Kidney (tissue), 14 donors: ENCODE measurements around the gene ZNF594. TPM values are rescaled to one million over a fixed set of nuclear protein-coding genes. Genes with fewer than 3 reads are reported as not detected.
"Not testable (repeated sequence)": the region's sequence is repeated elsewhere in the genome, so short reads cannot be mapped to it uniquely, and the experiment has no call there.

ENCODE experiments used
- DNase-seq, 5 donors: peaks; one replicate each; pipeline ENCODE4 v3.0.0-alpha.2; 2013 to 2020
- FAIRE-seq: peaks from 2 replicates; lab custom pipeline; 2012; peaks lifted over from hg19 to GRCh38; lab: Jason Lieb, UNC
- H3K27ac ChIP-seq, 2 donors: one replicate each; pipeline ENCODE4 v1.7.0; 2013; ENCODE audit warnings: low read depth in 2 of 2, low read length in 2 of 2, inconsistent platforms in 1 of 2
- H3K27me3 ChIP-seq: one replicate; pipeline ENCODE4 v1.7.1; 2013; ENCODE audit warnings: low read length, inconsistent platforms; ENCODE audit not compliant: control insufficient read depth, insufficient read depth
- H3K36me3 ChIP-seq, 3 donors: one replicate each; pipeline versions ENCODE4 v1.7.0 to v1.7.1; 2013; ENCODE audit warnings: low read length in 3 of 3, control low read depth in 1 of 3, inconsistent platforms in 1 of 3; ENCODE audit not compliant: insufficient read depth in 3 of 3, control insufficient read depth in 2 of 3
- H3K4me1 ChIP-seq, 3 donors: one replicate each; pipeline versions ENCODE4 v1.7.0 to v1.7.1; 2013; ENCODE audit warnings: low read length in 3 of 3, inconsistent platforms in 1 of 3, low read depth in 1 of 3; ENCODE audit not compliant: control insufficient read depth in 2 of 3, insufficient read depth in 2 of 3
- H3K4me3 ChIP-seq, 3 donors: one replicate each; pipeline versions ENCODE4 v1.7.0 to v1.8.1; 2013; ENCODE audit warnings: low read length in 3 of 3, control low read depth in 1 of 3, inconsistent platforms in 1 of 3
- H3K9ac ChIP-seq, 3 donors: one replicate each; pipeline versions ENCODE4 v1.7.0 to v1.7.1; 2013; ENCODE audit warnings: low read length in 3 of 3, control low read depth in 1 of 3, inconsistent platforms in 1 of 3
- H3K9me3 ChIP-seq, 3 donors: one replicate each; pipeline versions ENCODE4 v1.7.0 to v1.7.1; 2013; ENCODE audit warnings: low read length in 3 of 3, control low read depth in 1 of 3, inconsistent platforms in 1 of 3; ENCODE audit not compliant: control insufficient read depth in 2 of 3, insufficient read depth in 1 of 3
- intact Hi-C: fragments of 100-400 bp; cut with DNase I; formaldehyde crosslinking; loops from one replicate; pipeline ENCODE4 v1.11.1; 2022
- polyA plus RNA-seq: library from polyadenylated mRNA; stranded (reverse); fragments of 350-450 nt; fragmentation: Illumina TruSeq; extraction: RNeasy Lipid Tissue Mini Kit (QIAGEN cat#74804); gene quantifications from one replicate; pipeline ENCODE4 v1.2.3, GENCODE V29; 2014; ENCODE audit warnings: low read depth, low replicate concordance; ENCODE audit not compliant: insufficient read depth
- total RNA-seq: library from RNA; stranded (reverse); fragmentation: NEBNext Ultra II Directional; extraction: Animal tissue kit (Norgen Biotek cat#: 25700); gene quantifications from one replicate; pipeline ENCODE4 v1.2.1, GENCODE V29; 2021
- TF ChIP-seq, protein P1 (sequence below): IDR thresholded peaks from 3 replicates; pipeline ENCODE4 v1.5.1; 2012; ENCODE audit warnings: mild to moderate bottlenecking, moderate library complexity, borderline replicate concordance; ENCODE audit not compliant: insufficient read depth; ENCODE audit errors: extremely low read depth
- donor health status: control.
- donor health status: control.
- donor health status: control.
- donor health status: control.
- donor health status: control.
- donor health status: DM: yes; HTN: yes; CAD: no.
- donor health status: Normal renal cell carcinoma (clear cell type).

Gene ZNF594
- total and polyA plus RNA-seq, 2 donors from 2014 or later: 1.9 to 12.3 TPM

- Histone ChIP-seq H3K27ac (no peak overlapping the region), H3K4me3 (no peak overlapping the region), H3K4me1 (no peaks in the 10 kb centered on the region), H3K9ac (no peak overlapping the region), H3K27me3 (no peaks in the 10 kb centered on the region), H3K9me3 (no peaks in the 10 kb centered on the region), H3K36me3 (no peaks in the 10 kb centered on the region)
- FAIRE-seq (no peak), DNase-seq (no peak)
- TF ChIP-seq, protein P1, sequence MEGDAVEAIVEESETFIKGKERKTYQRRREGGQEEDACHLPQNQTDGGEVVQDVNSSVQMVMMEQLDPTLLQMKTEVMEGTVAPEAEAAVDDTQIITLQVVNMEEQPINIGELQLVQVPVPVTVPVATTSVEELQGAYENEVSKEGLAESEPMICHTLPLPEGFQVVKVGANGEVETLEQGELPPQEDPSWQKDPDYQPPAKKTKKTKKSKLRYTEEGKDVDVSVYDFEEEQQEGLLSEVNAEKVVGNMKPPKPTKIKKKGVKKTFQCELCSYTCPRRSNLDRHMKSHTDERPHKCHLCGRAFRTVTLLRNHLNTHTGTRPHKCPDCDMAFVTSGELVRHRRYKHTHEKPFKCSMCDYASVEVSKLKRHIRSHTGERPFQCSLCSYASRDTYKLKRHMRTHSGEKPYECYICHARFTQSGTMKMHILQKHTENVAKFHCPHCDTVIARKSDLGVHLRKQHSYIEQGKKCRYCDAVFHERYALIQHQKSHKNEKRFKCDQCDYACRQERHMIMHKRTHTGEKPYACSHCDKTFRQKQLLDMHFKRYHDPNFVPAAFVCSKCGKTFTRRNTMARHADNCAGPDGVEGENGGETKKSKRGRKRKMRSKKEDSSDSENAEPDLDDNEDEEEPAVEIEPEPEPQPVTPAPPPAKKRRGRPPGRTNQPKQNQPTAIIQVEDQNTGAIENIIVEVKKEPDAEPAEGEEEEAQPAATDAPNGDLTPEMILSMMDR: no peak
- intact Hi-C loops: no loop called here
Observed at GRCh38 chr17:5164436-5164835, 27.2 kb downstream of the ZNF594 start.

DNA sequence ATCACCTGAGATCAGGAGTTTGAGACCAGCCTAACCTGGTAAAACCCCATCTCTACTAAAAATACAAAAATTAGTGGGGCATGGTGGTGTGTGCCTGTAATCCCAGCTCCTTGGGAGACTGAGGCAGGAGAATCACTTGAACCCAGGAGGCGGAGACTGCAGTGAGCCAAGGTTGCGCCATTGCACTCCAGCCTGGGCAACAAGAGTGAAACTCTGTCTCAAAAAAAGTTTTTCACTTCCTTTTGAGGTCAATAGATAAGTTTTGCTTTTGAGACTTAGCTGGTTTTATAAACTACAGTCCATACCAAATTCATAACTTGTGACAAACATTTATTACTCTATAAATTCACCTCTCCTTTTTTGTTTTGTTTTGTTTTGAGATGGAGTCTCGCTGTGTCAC is 29.9 kb downstream of the ZNF594 start:
- H3K36me3 ChIP-seq, H3K4me3 ChIP-seq, H3K27me3 ChIP-seq, H3K9ac ChIP-seq, H3K27ac ChIP-seq, DNase-seq, intact Hi-C loops, FAIRE-seq, H3K9me3 ChIP-seq, H3K4me1 ChIP-seq: not testable (repeated sequence)

DNA sequence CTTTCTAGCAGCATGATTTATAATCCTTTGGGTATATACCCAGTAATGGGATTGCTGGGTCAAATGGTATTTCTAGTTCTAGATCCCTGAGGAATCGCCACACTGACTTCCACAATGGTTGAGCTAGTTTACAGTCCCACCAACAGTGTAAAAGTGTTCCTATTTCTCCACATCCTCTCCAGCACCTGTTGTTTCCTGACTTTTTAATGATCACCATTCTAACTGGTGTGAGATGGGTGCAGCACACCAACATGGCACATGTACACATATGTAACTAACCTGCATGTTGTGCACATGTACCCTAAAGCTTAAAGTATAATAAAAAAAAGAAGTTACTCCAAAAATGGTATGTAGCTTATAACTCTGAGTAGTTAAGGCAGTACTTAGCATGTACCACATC is 31.0 kb downstream of the ZNF594 start:
- H3K36me3 ChIP-seq, H3K4me3 ChIP-seq, H3K27me3 ChIP-seq, H3K9ac ChIP-seq, FAIRE-seq, H3K27ac ChIP-seq, H3K9me3 ChIP-seq, intact Hi-C loops, H3K4me1 ChIP-seq, DNase-seq: not testable (repeated sequence)

GRCh38 chr17:5146122-5146521 is 45.5 kb downstream of the ZNF594 start:
- H3K4me1 ChIP-seq, H3K27ac ChIP-seq, H3K4me3 ChIP-seq, H3K36me3 ChIP-seq, H3K9ac ChIP-seq, H3K27me3 ChIP-seq, DNase-seq, intact Hi-C loops, H3K9me3 ChIP-seq, FAIRE-seq: not testable (repeated sequence)

GRCh38 chr17:5142877-5143276 is 48.8 kb downstream of the ZNF594 start:
- H3K27ac ChIP-seq, H3K36me3 ChIP-seq, H3K9ac ChIP-seq, H3K4me3 ChIP-seq, H3K27me3 ChIP-seq, H3K9me3 ChIP-seq, DNase-seq, FAIRE-seq, H3K4me1 ChIP-seq, intact Hi-C loops: not testable (repeated sequence)
